WTC11 (cell line): Measurements from ENCODE around the gene MPDZ. TPM values are rescaled to one million over a fixed set of nuclear protein-coding genes. Genes with fewer than 3 reads are reported as not detected.

ENCODE experiments used
- ATAC-seq: fragments of 200-7000 bp; cut with Tn5 transposase; 2 replicates; pipeline ENCODE4 v1.10.0; 2021; ENCODE audit warnings: mild to moderate bottlenecking, moderate library complexity
- CTCF ChIA-PET: fragments of 300-600 bp; sonication (Branson Sonifier 250); formaldehyde crosslinking; loops from one replicate; lab custom pipeline; 2021; ENCODE audit warnings: antibody characterized with exemption; lab: Charles Lee
- POLR2A ChIA-PET: fragments of 350-600 bp; sonication (Branson Sonifier 250); formaldehyde crosslinking; loops from one replicate; lab custom pipeline; 2021; ENCODE audit warnings: antibody characterized with exemption; lab: Charles Lee
- DNase-seq: peaks from one replicate; pipeline ENCODE4 v3.0.0; 2021; ENCODE audit warnings: low spot score
- H3K27ac Mint-ChIP-seq: 2 replicates; pipeline ENCODE4 v1.8.0; 2021; ENCODE audit warnings: mixed read lengths
- H3K27me3 Mint-ChIP-seq: 2 replicates; pipeline ENCODE4 v1.8.0; 2021; ENCODE audit warnings: low read depth, mild to moderate bottlenecking, moderate library complexity, mixed read lengths
- H3K36me3 Mint-ChIP-seq: 2 replicates; pipeline ENCODE4 v1.8.0; 2021; ENCODE audit warnings: mixed read lengths
- H3K4me1 Mint-ChIP-seq: 2 replicates; pipeline ENCODE4 v1.8.0; 2022; ENCODE audit warnings: mixed read lengths
- H3K4me3 Mint-ChIP-seq: 2 replicates; pipeline ENCODE4 v1.8.0; 2021; ENCODE audit warnings: mild to moderate bottlenecking, moderate library complexity, mixed read lengths
- H3K9me3 Mint-ChIP-seq: 2 replicates; pipeline ENCODE4 v1.8.0; 2021; ENCODE audit warnings: mixed read lengths
- AFF4 ChIP-seq: sonication (generic); formaldehyde crosslinking; IDR thresholded peaks from 2 replicates; pipeline ENCODE4 v1.8.1; 2023; ENCODE audit warnings: mild to moderate bottlenecking, missing genetic modification reagents, borderline replicate concordance
- ERG ChIP-seq: fragments of 250-450 bp; sonication (Bioruptor Pico); IDR thresholded peaks from 2 replicates; pipeline ENCODE4 v1.8.0; 2021; ENCODE audit warnings: mild to moderate bottlenecking
- FOXK1 ChIP-seq: sonication (generic); formaldehyde crosslinking; IDR thresholded peaks from 2 replicates; pipeline ENCODE4 v1.8.0; 2022; ENCODE audit warnings: mild to moderate bottlenecking, moderate library complexity, missing genetic modification reagents
- GTF2I ChIP-seq: fragments of 250-450 bp; sonication (Bioruptor Pico); conservative IDR thresholded peaks from 2 replicates; pipeline ENCODE4 v1.4.0; 2021; ENCODE audit warnings: mild to moderate bottlenecking
- MYBL2 ChIP-seq: sonication (generic); formaldehyde crosslinking; IDR thresholded peaks from 2 replicates; pipeline ENCODE4 v1.8.1; 2023; ENCODE audit warnings: mild to moderate bottlenecking, moderate library complexity, missing genetic modification reagents
- NFYB ChIP-seq: sonication (generic); formaldehyde crosslinking; conservative IDR thresholded peaks from 2 replicates; pipeline ENCODE4 v1.8.0; 2022; ENCODE audit warnings: low read depth, missing genetic modification reagents
- NR2C2 ChIP-seq: sonication (generic); formaldehyde crosslinking; IDR thresholded peaks from 2 replicates; pipeline ENCODE4 v1.8.0; 2022; ENCODE audit warnings: mild to moderate bottlenecking, missing genetic modification reagents
- SMAD3 ChIP-seq: sonication (generic); formaldehyde crosslinking; IDR thresholded peaks from 2 replicates; pipeline ENCODE4 v1.8.0; 2022; ENCODE audit warnings: missing genetic modification reagents, mild to moderate bottlenecking, borderline replicate concordance
- USF2 ChIP-seq: sonication (generic); formaldehyde crosslinking; IDR thresholded peaks from 2 replicates; pipeline ENCODE4 v1.8.1; 2023; ENCODE audit warnings: mild to moderate bottlenecking, missing genetic modification reagents, moderate library complexity
- ZNF232 ChIP-seq: sonication (generic); formaldehyde crosslinking; IDR thresholded peaks from 2 replicates; pipeline ENCODE4 v1.8.0; 2022; ENCODE audit warnings: mild to moderate bottlenecking, missing genetic modification reagents
- ZNF671 ChIP-seq: fragments of 250-450 bp; sonication (Bioruptor Pico); IDR thresholded peaks from 2 replicates; pipeline ENCODE4 v1.8.0; 2021; ENCODE audit warnings: mild to moderate bottlenecking
- total RNA-seq: library from RNA; stranded (reverse); gene quantifications from 3 replicates; pipeline ENCODE4 v1.2.3, GENCODE V29; 2021

The MPDZ gene
- total RNA-seq, 1 experiment from 2014 or later: 38.5 TPM

GRCh38 chr9:13071921-13072320, 207.6 kb downstream of the MPDZ start:
- TF ChIP-seq USF2 (no peak), MYBL2 (CRISPR knock-in tag) (no peak)
- Mint-ChIP-seq H3K36me3 (no peaks in the 10 kb centered on the region), H3K4me3 (no peak overlapping the region), H3K9me3 (0 out of 2 replicates have a peak, but pooled peaks cover 4% of the 10 kb centered on the region), H3K27me3 (no peaks in the 10 kb centered on the region), H3K27ac (no peak overlapping the region), H3K4me1 (peaks cover 6% of the 10 kb centered on the region)
- ChIA-PET CTCF (no interaction called here), POLR2A (no interaction called here)
- DNase-seq: no peak
- ATAC-seq: no peak

- CTCF ChIA-PET: no interaction called here
- peaks cover 6% of the 10 kb centered on the region for H3K4me1 Mint-ChIP-seq
- no peak overlapping the region for H3K27ac Mint-ChIP-seq
- no peak for DNase-seq
- H3K4me3 Mint-ChIP-seq: no peak overlapping the region
- TF ChIP-seq NR2C2 (no peak), ZNF232 (CRISPR knock-in tag) (no peak), ZNF671 (no peak), FOXK1 (no peak), NFYB (CRISPR knock-in tag) (no peak), AFF4 (CRISPR knock-in tag) (no peak), SMAD3 (CRISPR knock-in tag) (no peak)
- H3K9me3 Mint-ChIP-seq: 0 out of 2 replicates have a peak, but pooled peaks cover 4% of the 10 kb centered on the region
- no peaks in the 10 kb centered on the region for H3K36me3 Mint-ChIP-seq
- POLR2A ChIA-PET: no interaction called here
- no peak for ATAC-seq
- no peaks in the 10 kb centered on the region for H3K27me3 Mint-ChIP-seq
These were observed 208.6 kb downstream of the MPDZ start for GRCh38 chr9:13070612-13071595.

GRCh38 chr9:13069498-13069897, 210.0 kb downstream of the MPDZ start:
- ATAC-seq (no peak), DNase-seq (no peak)
- Mint-ChIP-seq H3K4me1 (peaks cover 16% of the 10 kb centered on the region), H3K27ac (no peak overlapping the region), H3K36me3 (no peaks in the 10 kb centered on the region), H3K27me3 (no peaks in the 10 kb centered on the region), H3K4me3 (no peak overlapping the region), H3K9me3 (0 out of 2 replicates have a peak, but pooled peaks cover 3% of the 10 kb centered on the region)
- TF ChIP-seq GTF2I (CRISPR knock-in tag) (no peak), ERG (no peak)
- ChIA-PET CTCF (no interaction called here), POLR2A (no interaction called here)

- H3K4me3 Mint-ChIP-seq: no peak overlapping the region
- ChIA-PET POLR2A (no interaction called here), CTCF (interaction anchor here (1.6 kb wide), 1 partner anchor 24 kb away, joined by 5 read pairs; no protein-coding TSS in a partner anchor)
- no peaks in the 10 kb centered on the region for H3K27me3 Mint-ChIP-seq
- no peaks in the 10 kb centered on the region for H3K9me3 Mint-ChIP-seq
- DNase-seq (no peak), ATAC-seq (peak; percentile 26; the same call in 1 of the 2 replicates)
- H3K4me1 Mint-ChIP-seq: peaks cover 29% of the 10 kb centered on the region
- peak overlapping the region; percentile 67; the same call in 1 of the 2 replicates for H3K27ac Mint-ChIP-seq
- no peak for TF ChIP-seq MYBL2 (CRISPR knock-in tag)
- H3K36me3 Mint-ChIP-seq: no peaks in the 10 kb centered on the region
These were observed 214.8 kb downstream of the MPDZ start for GRCh38 chr9:13064676-13065075.
